CD8-positive, alpha-beta memory T cell (primary cell): ENCODE results near the gene NAV2. TPM values are rescaled to one million over a fixed set of nuclear protein-coding genes. Genes with fewer than 3 reads are reported as not detected.

ENCODE experiments used
- CTCF ChIA-PET: fragments of 350-600 bp; sonication (Branson Sonifier 250); formaldehyde crosslinking; loops from one replicate; lab custom pipeline; 2021; ENCODE audit warnings: antibody characterized with exemption; lab: Charles Lee
- POLR2A ChIA-PET: fragments of 350-600 bp; sonication (Branson Sonifier 250); formaldehyde crosslinking; loops from one replicate; lab custom pipeline; 2021; ENCODE audit warnings: antibody characterized with exemption; lab: Charles Lee
- DNase-seq, 5 donors: peaks; one replicate each; pipeline versions ENCODE4 v3.0.0 to v3.0.0-alpha.2; 2020 to 2022; ENCODE audit warnings: mixed read lengths in 1 of 5
- H3K27ac ChIP-seq: one replicate; pipeline ENCODE4 v1.7.0; 2013; ENCODE audit warnings: low read depth, mild to moderate bottlenecking, low read length, moderate library complexity
- H3K27me3 ChIP-seq: 2 replicates; pipeline ENCODE4 v1.7.0; 2013; ENCODE audit warnings: low read length, mild to moderate bottlenecking; ENCODE audit not compliant: insufficient read depth, poor library complexity, severe bottlenecking
- H3K36me3 ChIP-seq: 2 replicates; pipeline ENCODE4 v1.7.0; 2013; ENCODE audit warnings: mild to moderate bottlenecking, low read length, moderate library complexity; ENCODE audit not compliant: insufficient read depth
- H3K4me1 ChIP-seq: 2 replicates; pipeline ENCODE4 v1.7.0; 2013; ENCODE audit warnings: mild to moderate bottlenecking, low read length, moderate library complexity; ENCODE audit not compliant: insufficient read depth
- H3K4me3 ChIP-seq: 2 replicates; pipeline ENCODE4 v1.7.0; 2013; ENCODE audit warnings: mild to moderate bottlenecking, low read length
- H3K9me3 ChIP-seq: 2 replicates; pipeline ENCODE4 v1.7.0; 2013; ENCODE audit warnings: mild to moderate bottlenecking, low read length
- H3K27ac Mint-ChIP-seq, 8 donors: one replicate each; pipeline ENCODE4 v1.8.0; 2020 to 2021; ENCODE audit warnings: mixed read lengths in 8 of 8, mild to moderate bottlenecking in 6 of 8, inconsistent platforms in 3 of 8, moderate library complexity in 3 of 8
- H3K27me3 Mint-ChIP-seq, 2 donors: one replicate each; pipeline ENCODE4 v1.8.0; 2020 to 2021; ENCODE audit warnings: mixed read lengths in 2 of 2, mild to moderate bottlenecking in 1 of 2, moderate library complexity in 1 of 2
- H3K36me3 Mint-ChIP-seq, 3 donors: one replicate each; pipeline ENCODE4 v1.8.0; 2020 to 2021; ENCODE audit warnings: mixed read lengths in 3 of 3, inconsistent platforms in 1 of 3, mild to moderate bottlenecking in 1 of 3
- H3K4me1 Mint-ChIP-seq, 3 donors: one replicate each; pipeline ENCODE4 v1.8.0; 2020 to 2021; ENCODE audit warnings: mixed read lengths in 3 of 3, inconsistent platforms in 1 of 3, mild to moderate bottlenecking in 1 of 3
- H3K4me3 Mint-ChIP-seq, 7 donors: one replicate each; pipeline ENCODE4 v1.8.0; 2020 to 2021; ENCODE audit warnings: mixed read lengths in 7 of 7, mild to moderate bottlenecking in 6 of 7, moderate library complexity in 4 of 7, inconsistent platforms in 2 of 7
- H3K9me3 Mint-ChIP-seq, 5 donors: one replicate each; pipeline ENCODE4 v1.8.0; 2020 to 2022; ENCODE audit warnings: mixed read lengths in 5 of 5, mild to moderate bottlenecking in 3 of 5, moderate library complexity in 2 of 5, inconsistent platforms in 1 of 5
- polyA plus RNA-seq: library from polyadenylated mRNA; unstranded; fragments of 300-500 nt; fragmentation: Illumina TruSeq; gene quantifications from one replicate; pipeline ENCODE4 v1.2.3, GENCODE V29; 2021
- total RNA-seq, 2 experiments: library from RNA; stranded (reverse); gene quantifications; one replicate each; pipeline ENCODE4 v1.2.3, GENCODE V29; 2021

The NAV2 gene
- total and polyA plus RNA-seq, 3 experiments from 2014 or later: 0.42 to 1.2 (median 1.1) TPM

- no peaks in the 10 kb centered on the region for H3K9me3 Mint-ChIP-seq
- no peaks in the 10 kb centered on the region for H3K36me3 Mint-ChIP-seq
- POLR2A ChIA-PET: no interaction called here
Measured at GRCh38 chr11:19781351-19781750, 68.7 kb downstream of the NAV2 start.

DNA sequence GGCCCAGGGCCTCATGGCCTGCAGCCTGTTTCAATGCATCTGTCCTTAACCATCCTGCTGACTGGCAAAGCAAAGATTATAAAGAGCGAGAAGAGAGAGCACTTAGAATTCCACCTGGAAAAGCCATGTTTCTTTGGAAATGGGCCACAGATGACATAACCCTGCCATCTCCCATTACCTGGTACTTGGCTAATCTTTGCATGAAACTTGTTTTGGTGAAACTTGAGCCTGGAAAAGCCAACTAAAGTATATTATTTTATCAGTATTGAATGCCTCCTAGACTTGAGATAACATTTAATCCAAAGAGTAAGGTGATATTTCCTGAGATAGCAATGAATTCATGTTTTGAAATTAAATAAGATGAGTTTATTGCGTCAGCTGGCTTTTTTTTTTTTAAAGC is 72.6 kb downstream of the NAV2 start:
- H3K27me3 Mint-ChIP-seq: peaks cover 4 to 11% of the 10 kb centered on the region in 2 donors
- no peaks in the 10 kb centered on the region for H3K27me3 ChIP-seq
- H3K36me3 ChIP-seq: no peaks in the 10 kb centered on the region
- no peaks in the 10 kb centered on the region for H3K4me1 Mint-ChIP-seq
- no peaks in the 10 kb centered on the region for H3K4me1 ChIP-seq
- POLR2A ChIA-PET: no interaction called here
- H3K27ac ChIP-seq: no peak overlapping the region
- no peaks in the 10 kb centered on the region for H3K36me3 Mint-ChIP-seq
- DNase-seq: no peak
- no peaks in the 10 kb centered on the region for H3K9me3 Mint-ChIP-seq
- no peak overlapping the region for H3K27ac Mint-ChIP-seq
- H3K4me3 ChIP-seq: no peak overlapping the region
- CTCF ChIA-PET: no interaction called here
- no peaks in the 10 kb centered on the region for H3K9me3 ChIP-seq
- H3K4me3 Mint-ChIP-seq: no peak overlapping the region

More at GRCh38 chr11:19781351-19781750, 68.7 kb downstream of the NAV2 start:
- Histone ChIP-seq H3K36me3 (no peaks in the 10 kb centered on the region), H3K9me3 (no peaks in the 10 kb centered on the region), H3K27me3 (peaks cover 8% of the 10 kb centered on the region), H3K4me3 (no peak overlapping the region), H3K4me1 (no peaks in the 10 kb centered on the region), H3K27ac (no peak overlapping the region)
- Mint-ChIP-seq H3K4me1 (peaks cover 7 to 13% (median 11%) of the 10 kb centered on the region in 3 donors), H3K4me3 (no peak overlapping the region), H3K27me3 (peaks cover 25 to 34% of the 10 kb centered on the region in 2 donors), H3K27ac (no peak overlapping the region)
- no peak for DNase-seq
- CTCF ChIA-PET: interaction anchor here (2.3 kb wide), 1 partner anchor 15 kb away, joined by 6 read pairs; no protein-coding TSS in a partner anchor

GRCh38 chr11:19786644-19787043 is 74.0 kb downstream of the NAV2 start:
- no peaks in the 10 kb centered on the region for H3K27me3 ChIP-seq
- CTCF ChIA-PET: interaction anchor here (0.6 to 1.1 kb wide), 2 partner anchors 9 to 44 kb away, joined by 3 to 4 read pairs; no protein-coding TSS in a partner anchor
- no peak overlapping the region for H3K4me3 Mint-ChIP-seq
- H3K9me3 ChIP-seq: no peaks in the 10 kb centered on the region
- peaks cover 1 to 11% of the 10 kb centered on the region in 2 donors for H3K27me3 Mint-ChIP-seq
- H3K9me3 Mint-ChIP-seq: no peaks in the 10 kb centered on the region
- H3K27ac ChIP-seq: no peak overlapping the region
- H3K36me3 Mint-ChIP-seq: no peaks in the 10 kb centered on the region
- no peaks in the 10 kb centered on the region for H3K4me1 ChIP-seq
- no peaks in the 10 kb centered on the region for H3K36me3 ChIP-seq
- POLR2A ChIA-PET: no interaction called here
- H3K4me3 ChIP-seq: no peak overlapping the region
- H3K27ac Mint-ChIP-seq: peak overlapping the region in 1 of 8 donors; percentile 44
- DNase-seq: no peak
- no peaks in the 10 kb centered on the region for H3K4me1 Mint-ChIP-seq

GRCh38 chr11:19788435-19788834 is 75.8 kb downstream of the NAV2 start:
- CTCF ChIA-PET: no interaction called here
- no peak for DNase-seq
- Mint-ChIP-seq H3K36me3 (no peaks in the 10 kb centered on the region), H3K9me3 (no peaks in the 10 kb centered on the region), H3K4me3 (no peak overlapping the region), H3K27me3 (peaks cover 1 to 8% of the 10 kb centered on the region in 2 donors), H3K27ac (no peak overlapping the region), H3K4me1 (no peaks in the 10 kb centered on the region)
- Histone ChIP-seq H3K4me1 (no peaks in the 10 kb centered on the region), H3K9me3 (no peaks in the 10 kb centered on the region), H3K4me3 (no peak overlapping the region), H3K27me3 (no peaks in the 10 kb centered on the region), H3K27ac (no peak overlapping the region), H3K36me3 (no peaks in the 10 kb centered on the region)
- POLR2A ChIA-PET: no interaction called here

DNA sequence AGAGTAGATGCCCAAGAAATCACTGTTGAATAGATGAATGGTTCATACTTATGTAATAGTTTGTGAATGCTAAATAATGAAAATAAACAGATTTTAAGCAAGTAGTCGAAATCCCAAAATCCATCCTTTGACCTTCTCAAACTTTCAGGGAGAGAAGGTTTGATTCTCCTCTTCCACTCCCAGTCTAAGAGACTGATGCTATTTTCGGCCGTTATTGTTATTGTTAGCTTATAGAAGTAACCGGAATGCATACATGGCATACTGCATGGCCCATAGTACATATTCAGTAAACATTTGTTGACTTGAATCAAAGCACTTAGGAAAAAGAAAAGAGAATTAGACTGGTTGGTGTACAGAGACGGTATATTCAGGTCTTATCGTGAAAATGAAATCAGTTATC is 76.6 kb downstream of the NAV2 start:
- Histone ChIP-seq H3K36me3 (no peaks in the 10 kb centered on the region), H3K4me3 (no peak overlapping the region), H3K27ac (no peak overlapping the region), H3K9me3 (no peaks in the 10 kb centered on the region), H3K4me1 (no peaks in the 10 kb centered on the region), H3K27me3 (no peaks in the 10 kb centered on the region)
- Mint-ChIP-seq H3K27me3 (peaks cover 1 to 8% of the 10 kb centered on the region in 2 donors), H3K4me1 (no peaks in the 10 kb centered on the region), H3K9me3 (no peaks in the 10 kb centered on the region), H3K36me3 (no peaks in the 10 kb centered on the region), H3K27ac (no peak overlapping the region), H3K4me3 (no peak overlapping the region)
- POLR2A ChIA-PET: no interaction called here
- no peak for DNase-seq
- CTCF ChIA-PET: no interaction called here

- H3K4me3 Mint-ChIP-seq: no peak overlapping the region
- peaks cover 1 to 8% of the 10 kb centered on the region in 2 donors for H3K27me3 Mint-ChIP-seq
- no peak for DNase-seq
- ChIA-PET CTCF (no interaction called here), POLR2A (no interaction called here)
- H3K27ac ChIP-seq: no peak overlapping the region
- H3K4me1 Mint-ChIP-seq: no peaks in the 10 kb centered on the region
- no peak overlapping the region for H3K27ac Mint-ChIP-seq
- no peaks in the 10 kb centered on the region for H3K36me3 ChIP-seq
- no peaks in the 10 kb centered on the region for H3K4me1 ChIP-seq
- no peaks in the 10 kb centered on the region for H3K27me3 ChIP-seq
- H3K36me3 Mint-ChIP-seq: no peaks in the 10 kb centered on the region
- H3K4me3 ChIP-seq: no peak overlapping the region
- H3K9me3 Mint-ChIP-seq: no peaks in the 10 kb centered on the region
- no peaks in the 10 kb centered on the region for H3K9me3 ChIP-seq
Measured at GRCh38 chr11:19789835-19790710, 77.4 kb downstream of the NAV2 start.

DNA sequence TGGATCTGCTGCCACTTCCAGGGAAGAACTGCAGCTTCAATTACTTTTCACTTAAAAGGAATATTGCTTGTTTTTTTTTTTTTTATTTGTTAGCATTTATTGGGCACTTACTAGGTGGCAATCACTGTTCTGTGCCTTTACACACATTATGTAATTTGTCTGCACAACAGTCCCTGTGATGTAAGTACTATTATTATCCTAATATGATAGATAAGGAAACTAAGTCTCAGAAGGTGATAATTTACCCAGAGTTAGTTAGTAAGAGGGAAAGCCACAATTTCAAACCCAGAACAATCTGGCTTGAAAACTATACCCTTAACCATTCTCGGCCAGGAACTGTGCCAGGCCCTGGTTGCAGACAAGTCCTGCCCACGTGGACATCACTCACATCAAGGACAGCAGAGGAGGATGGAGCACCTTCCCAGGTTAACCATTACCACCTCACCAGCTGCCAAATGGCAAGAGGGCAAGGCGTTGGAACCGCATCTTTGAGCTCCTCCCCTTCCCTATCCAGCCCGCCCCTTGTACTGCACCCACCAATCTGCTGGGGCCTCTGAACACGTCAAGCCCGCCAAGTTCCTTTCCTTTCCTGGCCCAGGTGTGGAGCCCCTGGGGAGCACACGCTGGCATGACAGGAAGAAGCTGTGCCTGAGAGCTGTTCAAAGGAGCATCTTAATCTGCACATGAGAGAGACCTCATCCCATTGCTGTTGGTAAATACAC is 78.4 kb downstream of the NAV2 start:
- Mint-ChIP-seq H3K36me3 (no peaks in the 10 kb centered on the region), H3K4me1 (no peaks in the 10 kb centered on the region), H3K9me3 (no peaks in the 10 kb centered on the region), H3K27me3 (peaks cover 1 to 8% of the 10 kb centered on the region in 2 donors), H3K4me3 (no peak overlapping the region), H3K27ac (no peak overlapping the region)
- Histone ChIP-seq H3K36me3 (no peaks in the 10 kb centered on the region), H3K27ac (no peak overlapping the region), H3K4me1 (no peaks in the 10 kb centered on the region), H3K9me3 (no peaks in the 10 kb centered on the region), H3K4me3 (no peak overlapping the region), H3K27me3 (no peaks in the 10 kb centered on the region)
- CTCF ChIA-PET: no interaction called here
- POLR2A ChIA-PET: no interaction called here
- DNase-seq: no peak

GRCh38 chr11:19792510-19792909 is 79.9 kb downstream of the NAV2 start:
- Mint-ChIP-seq H3K9me3 (no peaks in the 10 kb centered on the region), H3K27me3 (peaks cover 1 to 8% of the 10 kb centered on the region in 2 donors), H3K4me1 (no peaks in the 10 kb centered on the region), H3K4me3 (no peak overlapping the region), H3K27ac (no peak overlapping the region), H3K36me3 (no peaks in the 10 kb centered on the region)
- Histone ChIP-seq H3K36me3 (no peaks in the 10 kb centered on the region), H3K27ac (no peak overlapping the region), H3K4me3 (no peak overlapping the region), H3K27me3 (no peaks in the 10 kb centered on the region), H3K9me3 (no peaks in the 10 kb centered on the region), H3K4me1 (no peaks in the 10 kb centered on the region)
- DNase-seq: no peak
- ChIA-PET CTCF (no interaction called here), POLR2A (no interaction called here)
